ENCODE measurements around the gene IL18RAP.

The IL18RAP gene

GRCh38 chr2:102422910-102423309, at the start of gene IL18RAP:
IL18RAP (plus strand) TSS chr2:102423160; CDS start chr2:102423278, 118 bp downstream.
- no peak for DNase-seq

- no peak for DNase-seq
Observed at GRCh38 chr2:102376052-102376591, 46.8 kb upstream of the IL18RAP start.

- no peak for DNase-seq
Observed at GRCh38 chr2:102383722-102384121, 39.2 kb upstream of the IL18RAP start.

GRCh38 chr2:102385522-102385921, 37.4 kb upstream of the IL18RAP start:
- DNase-seq: no peak

DNA sequence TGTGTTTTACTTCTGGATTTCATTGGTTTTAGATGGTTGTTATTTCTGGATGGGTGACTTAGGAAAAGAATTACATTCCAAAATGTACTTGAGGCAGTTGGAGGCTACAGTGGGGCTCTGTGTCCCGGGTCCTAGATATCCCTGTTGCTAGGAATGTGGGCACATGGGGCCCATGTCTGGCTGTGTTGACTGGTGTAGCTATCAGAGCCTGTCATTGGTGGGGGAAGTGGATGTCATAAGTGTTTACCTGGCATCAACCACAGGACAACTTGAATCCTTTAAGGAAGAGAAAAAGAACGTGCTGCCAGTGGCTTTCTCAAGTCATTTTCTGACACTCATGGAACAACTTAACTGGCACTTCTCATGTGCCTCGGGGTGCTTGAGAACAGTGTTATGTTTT, 37.0 kb upstream of the IL18RAP start:
- no peak for DNase-seq

GRCh38 chr2:102386867-102387541, 36.0 kb upstream of the IL18RAP start:
- DNase-seq: no peak

GRCh38 chr2:102387763-102388546, 35.0 kb upstream of the IL18RAP start:
- no peak for DNase-seq

- DNase-seq: peak; percentile 15
Observed at GRCh38 chr2:102391565-102391964, 31.4 kb upstream of the IL18RAP start.

DNA sequence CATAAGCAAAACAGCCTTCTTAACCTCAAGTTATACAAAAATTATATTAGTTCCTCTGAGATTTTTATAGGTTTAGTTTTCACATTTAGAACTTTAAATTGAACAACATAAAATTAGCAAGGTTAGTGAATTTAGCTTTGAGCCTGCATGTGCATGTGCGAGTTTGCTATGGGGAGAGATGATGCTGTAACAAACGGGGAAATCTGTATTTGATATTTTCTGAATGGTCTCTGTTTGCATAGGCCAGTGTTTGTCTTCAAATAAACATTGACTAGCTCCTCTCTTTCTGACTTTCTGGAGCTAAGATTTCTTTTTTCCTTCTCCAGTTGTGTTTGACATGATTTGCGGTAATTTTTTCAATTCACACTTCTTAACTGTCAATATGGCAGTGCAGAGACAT, 30.9 kb upstream of the IL18RAP start:
- no peak for DNase-seq

- DNase-seq: no peak
Observed at GRCh38 chr2:102392942-102393341, 30.0 kb upstream of the IL18RAP start.

DNA sequence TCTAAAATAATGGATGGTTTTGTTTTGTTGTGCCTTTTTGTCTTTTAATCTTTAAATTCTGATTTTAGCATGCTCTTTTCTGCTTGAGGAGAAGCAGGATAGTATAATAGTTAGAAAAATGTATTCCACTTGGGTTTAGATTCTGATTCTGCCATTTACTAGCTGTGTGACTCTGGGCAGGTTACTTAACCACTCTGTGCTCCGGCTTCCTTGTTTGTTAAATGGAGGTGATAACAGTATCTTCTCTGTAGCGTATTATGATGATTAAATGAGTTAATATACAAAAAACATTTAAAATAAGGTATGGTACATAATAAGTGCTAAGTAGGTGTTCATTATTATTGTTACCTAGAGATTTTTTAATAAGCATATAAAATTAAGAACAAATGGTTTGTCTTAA, 26.9 kb upstream of the IL18RAP start:
- no peak for DNase-seq

DNA sequence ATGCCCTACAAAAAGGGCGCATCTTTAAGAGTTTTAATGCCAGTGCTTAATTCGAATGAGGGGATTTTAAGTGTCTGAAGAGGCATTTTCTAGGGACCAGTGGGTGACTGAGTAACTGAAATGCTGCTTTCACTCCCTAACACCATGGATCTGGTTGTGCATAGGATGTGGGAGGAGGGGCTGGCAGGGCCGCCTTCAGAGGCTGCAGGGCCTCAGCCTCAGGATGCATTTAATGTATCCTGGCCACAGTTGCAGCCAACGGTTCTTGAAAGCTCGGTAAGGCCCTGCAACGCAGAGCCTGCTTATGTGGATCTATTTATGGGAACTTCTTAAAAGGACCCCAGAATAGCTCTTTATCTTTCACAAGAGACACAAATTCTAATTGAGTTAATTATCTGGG, 25.8 kb upstream of the IL18RAP start:
- DNase-seq: no peak

GRCh38 chr2:102399499-102400141, 23.3 kb upstream of the IL18RAP start:
- no peak for DNase-seq

- no peak for DNase-seq
Observed at GRCh38 chr2:102401456-102401855, 21.5 kb upstream of the IL18RAP start.

GRCh38 chr2:102401865-102402264, 21.1 kb upstream of the IL18RAP start:
- no peak for DNase-seq

DNA sequence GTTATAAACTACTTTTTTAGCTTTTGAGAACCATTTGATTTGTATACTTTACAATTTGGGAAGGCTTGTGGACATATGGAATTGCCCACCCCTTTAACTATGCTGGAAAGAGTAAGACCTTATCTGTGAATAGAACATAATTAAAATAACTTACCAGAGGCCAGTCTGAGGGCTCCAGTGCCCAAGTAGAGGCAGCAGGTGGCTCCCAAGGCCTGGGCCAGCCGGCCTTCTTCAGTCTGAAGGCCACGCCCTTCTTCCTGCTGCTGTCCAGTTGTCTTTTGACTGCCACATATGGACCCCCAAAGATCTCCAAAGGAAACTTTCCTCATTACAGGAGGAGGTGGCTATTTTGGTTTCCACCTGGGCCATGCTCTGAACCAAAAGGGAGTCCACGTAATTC, 12.0 kb upstream of the IL18RAP start:
- DNase-seq: no peak

DNA sequence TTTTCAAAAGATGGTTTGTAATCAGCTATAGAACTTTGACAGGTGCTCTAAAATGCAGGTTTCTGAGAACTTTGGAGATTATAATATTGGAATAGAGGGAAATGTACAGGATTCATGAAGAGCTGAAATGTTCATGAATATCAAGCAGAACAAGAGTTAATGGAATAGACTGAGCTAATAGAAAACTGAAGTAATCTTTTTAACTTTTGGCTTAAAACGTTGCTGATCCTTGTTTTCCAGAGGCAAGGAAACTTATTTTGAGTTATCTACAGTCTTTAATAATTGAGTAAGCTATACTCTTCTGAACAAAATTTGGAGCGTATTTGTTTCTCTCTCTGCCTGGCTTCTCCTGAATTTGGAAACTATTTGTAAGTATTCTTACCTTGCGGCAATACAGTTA, 10.8 kb upstream of the IL18RAP start:
- DNase-seq: no peak

DNA sequence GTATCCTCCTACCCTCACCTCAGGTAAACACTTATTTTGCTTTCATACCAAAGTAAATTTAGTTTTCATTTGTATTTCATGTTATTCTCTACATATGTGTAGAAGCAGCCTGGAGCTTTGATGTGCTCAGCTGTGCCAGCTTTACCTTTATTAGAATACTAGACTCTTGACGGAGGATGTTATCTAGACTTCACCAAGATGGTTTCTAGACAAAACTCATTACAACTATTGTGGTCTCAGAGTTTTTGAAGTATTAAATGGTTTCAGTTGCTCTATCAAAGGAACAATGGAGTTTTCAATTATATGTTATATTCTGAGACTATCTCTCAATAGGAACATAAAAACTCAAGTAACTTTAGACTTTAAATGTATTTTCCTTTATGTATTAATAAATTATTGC, 5.0 kb upstream of the IL18RAP start:
- peak; percentile 58 for DNase-seq

GRCh38 chr2:102418421-102418961, 4.5 kb upstream of the IL18RAP start:
- peak; percentile 87 for DNase-seq

- DNase-seq: no peak
Observed at GRCh38 chr2:102420290-102420689, 2.7 kb upstream of the IL18RAP start.

GRCh38 chr2:102421890-102422759, 835 bp upstream of the IL18RAP start:
- DNase-seq: peak; percentile 66

- no peak for DNase-seq
Observed at GRCh38 chr2:102423368-102423767, 408 bp downstream of the IL18RAP start.

Measured in activated CD4-positive, alpha-beta T cell treated with anti-CD3 and anti-CD28 coated beads, Interleukin-10, Interleukin-2, amounts not matched to agents 100 ng/mL and 50 ng/mL, durations not matched to agents 16 hours and 8 hours (primary cell).